Stimulated activated CD4-positive, alpha-beta T cell treated with anti-CD3 and anti-CD28 coated beads, Interleukin-1b, Interleukin-23, amount 100 ng/mL, for 24 hours (primary cell): ENCODE results near the gene CD68.
"Not testable (repeated sequence)": the region's sequence is repeated elsewhere in the genome, so short reads cannot be mapped to it uniquely, and the experiment has no call there.

Experiments used
- DNase-seq, 4 experiments: peaks; one replicate each; pipeline ENCODE4 v3.0.0-alpha.2; 2020; ENCODE audit warnings: low read depth in 4 of 4, low spot score in 1 of 4

The CD68 gene

GRCh38 chr17:7580604-7581575, 1.5 kb downstream of the CD68 start:
- DNase-seq = no peak

GRCh38 chr17:7582396-7583252, 3.2 kb downstream of the CD68 start:
- no peak for DNase-seq

- peak; percentile 89 to 94 (median 90) for DNase-seq
Measured at GRCh38 chr17:7583253-7584109, 4.0 kb downstream of the CD68 start, which contains the start of gene MPDU1. Gene MPDU1, plus strand, starts transcription at chr17:7583852. Its CDS starts 11 bp downstream, at chr17:7583863.

- DNase-seq = no peak
Measured at GRCh38 chr17:7586673-7587419, 7.4 kb downstream of the CD68 start.

GRCh38 chr17:7587420-7588151, 8.1 kb downstream of the CD68 start:
- no peak for DNase-seq

- no peak for DNase-seq
Measured at GRCh38 chr17:7588553-7589203, 9.2 kb downstream of the CD68 start.

- peak in 2 of 4 experiments; percentile 45 to 49 for DNase-seq
Measured at GRCh38 chr17:7589204-7589868, 9.9 kb downstream of the CD68 start.

GRCh38 chr17:7589891-7590691, 10.7 kb downstream of the CD68 start, which contains the start of gene SOX15:
Gene SOX15, minus strand, starts transcription at chr17:7590094. Its CDS starts 418 bp downstream, at chr17:7589676.
- no peak for DNase-seq

GRCh38 chr17:7590743-7591142, 11.3 kb downstream of the CD68 start:
- no peak for DNase-seq

- DNase-seq = no peak
Measured at GRCh38 chr17:7591596-7591995, 12.2 kb downstream of the CD68 start.

- DNase-seq = no peak
Measured at GRCh38 chr17:7592422-7593021, 13.1 kb downstream of the CD68 start.

- no peak for DNase-seq
Measured at GRCh38 chr17:7593296-7593695, 13.9 kb downstream of the CD68 start.

GRCh38 chr17:7597561-7597960, 18.1 kb downstream of the CD68 start:
- DNase-seq = not testable (repeated sequence)

- no peak for DNase-seq
Measured at GRCh38 chr17:7606280-7606679, 26.8 kb downstream of the CD68 start.

- no peak for DNase-seq
Measured at GRCh38 chr17:7610641-7611040, 31.2 kb downstream of the CD68 start.

- DNase-seq = no peak
Measured at GRCh38 chr17:7611635-7612293, 32.3 kb downstream of the CD68 start.

- DNase-seq = no peak
Measured at GRCh38 chr17:7612294-7612640, 32.8 kb downstream of the CD68 start.
